ENCODE results near the gene WDFY3.

DNA sequence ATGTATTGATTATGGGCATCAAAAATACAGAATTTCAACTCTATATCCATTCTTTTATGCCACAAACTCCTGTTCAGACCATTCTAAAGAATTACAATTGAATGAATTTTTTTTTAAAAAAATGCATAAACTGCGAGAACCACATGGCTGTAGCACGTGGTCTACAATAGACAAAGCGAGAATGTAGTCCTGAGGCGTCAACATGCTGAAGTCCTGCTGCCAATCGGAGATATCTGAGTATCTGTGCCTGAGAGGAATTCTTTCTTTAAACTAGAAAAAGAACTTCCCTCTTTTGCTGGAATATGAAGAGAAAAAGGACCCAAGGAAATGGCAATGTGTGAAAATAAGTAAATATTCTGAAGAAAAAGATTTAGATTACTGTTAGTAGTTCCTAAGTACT, 277.9 kb downstream of the WDFY3 start:
- TF ChIP-seq, protein P1, sequence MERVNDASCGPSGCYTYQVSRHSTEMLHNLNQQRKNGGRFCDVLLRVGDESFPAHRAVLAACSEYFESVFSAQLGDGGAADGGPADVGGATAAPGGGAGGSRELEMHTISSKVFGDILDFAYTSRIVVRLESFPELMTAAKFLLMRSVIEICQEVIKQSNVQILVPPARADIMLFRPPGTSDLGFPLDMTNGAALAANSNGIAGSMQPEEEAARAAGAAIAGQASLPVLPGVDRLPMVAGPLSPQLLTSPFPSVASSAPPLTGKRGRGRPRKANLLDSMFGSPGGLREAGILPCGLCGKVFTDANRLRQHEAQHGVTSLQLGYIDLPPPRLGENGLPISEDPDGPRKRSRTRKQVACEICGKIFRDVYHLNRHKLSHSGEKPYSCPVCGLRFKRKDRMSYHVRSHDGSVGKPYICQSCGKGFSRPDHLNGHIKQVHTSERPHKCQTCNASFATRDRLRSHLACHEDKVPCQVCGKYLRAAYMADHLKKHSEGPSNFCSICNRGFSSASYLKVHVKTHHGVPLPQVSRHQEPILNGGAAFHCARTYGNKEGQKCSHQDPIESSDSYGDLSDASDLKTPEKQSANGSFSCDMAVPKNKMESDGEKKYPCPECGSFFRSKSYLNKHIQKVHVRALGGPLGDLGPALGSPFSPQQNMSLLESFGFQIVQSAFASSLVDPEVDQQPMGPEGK (CRISPR knock-in tag; IDR thresholded peaks at IDR 0.05; ENCODE audit: borderline replicate concordance) = no peak
- no peak for TF ChIP-seq ZC3H10 (CRISPR knock-in tag; IDR thresholded peaks at IDR 0.05)
- TF ChIP-seq, protein P2, sequence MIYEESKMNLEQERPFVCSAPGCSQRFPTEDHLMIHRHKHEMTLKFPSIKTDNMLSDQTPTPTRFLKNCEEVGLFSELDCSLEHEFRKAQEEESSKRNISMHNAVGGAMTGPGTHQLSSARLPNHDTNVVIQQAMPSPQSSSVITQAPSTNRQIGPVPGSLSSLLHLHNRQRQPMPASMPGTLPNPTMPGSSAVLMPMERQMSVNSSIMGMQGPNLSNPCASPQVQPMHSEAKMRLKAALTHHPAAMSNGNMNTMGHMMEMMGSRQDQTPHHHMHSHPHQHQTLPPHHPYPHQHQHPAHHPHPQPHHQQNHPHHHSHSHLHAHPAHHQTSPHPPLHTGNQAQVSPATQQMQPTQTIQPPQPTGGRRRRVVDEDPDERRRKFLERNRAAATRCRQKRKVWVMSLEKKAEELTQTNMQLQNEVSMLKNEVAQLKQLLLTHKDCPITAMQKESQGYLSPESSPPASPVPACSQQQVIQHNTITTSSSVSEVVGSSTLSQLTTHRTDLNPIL (CRISPR knock-in tag; IDR thresholded peaks at IDR 0.05; ENCODE audit: low read depth) = no peak
- TF ChIP-seq ZFP30 (CRISPR knock-in tag; IDR thresholded peaks at IDR 0.05) = no peak
- no peak for TF ChIP-seq ISL1 (CRISPR knock-in tag; IDR thresholded peaks at IDR 0.05)
- no peak for TF ChIP-seq ESRRG (CRISPR knock-in tag; IDR thresholded peaks at IDR 0.05)
- TF ChIP-seq TCF4 (CRISPR knock-in tag; IDR thresholded peaks at IDR 0.05; ENCODE audit: borderline replicate concordance) = no peak
- TF ChIP-seq, protein P3, sequence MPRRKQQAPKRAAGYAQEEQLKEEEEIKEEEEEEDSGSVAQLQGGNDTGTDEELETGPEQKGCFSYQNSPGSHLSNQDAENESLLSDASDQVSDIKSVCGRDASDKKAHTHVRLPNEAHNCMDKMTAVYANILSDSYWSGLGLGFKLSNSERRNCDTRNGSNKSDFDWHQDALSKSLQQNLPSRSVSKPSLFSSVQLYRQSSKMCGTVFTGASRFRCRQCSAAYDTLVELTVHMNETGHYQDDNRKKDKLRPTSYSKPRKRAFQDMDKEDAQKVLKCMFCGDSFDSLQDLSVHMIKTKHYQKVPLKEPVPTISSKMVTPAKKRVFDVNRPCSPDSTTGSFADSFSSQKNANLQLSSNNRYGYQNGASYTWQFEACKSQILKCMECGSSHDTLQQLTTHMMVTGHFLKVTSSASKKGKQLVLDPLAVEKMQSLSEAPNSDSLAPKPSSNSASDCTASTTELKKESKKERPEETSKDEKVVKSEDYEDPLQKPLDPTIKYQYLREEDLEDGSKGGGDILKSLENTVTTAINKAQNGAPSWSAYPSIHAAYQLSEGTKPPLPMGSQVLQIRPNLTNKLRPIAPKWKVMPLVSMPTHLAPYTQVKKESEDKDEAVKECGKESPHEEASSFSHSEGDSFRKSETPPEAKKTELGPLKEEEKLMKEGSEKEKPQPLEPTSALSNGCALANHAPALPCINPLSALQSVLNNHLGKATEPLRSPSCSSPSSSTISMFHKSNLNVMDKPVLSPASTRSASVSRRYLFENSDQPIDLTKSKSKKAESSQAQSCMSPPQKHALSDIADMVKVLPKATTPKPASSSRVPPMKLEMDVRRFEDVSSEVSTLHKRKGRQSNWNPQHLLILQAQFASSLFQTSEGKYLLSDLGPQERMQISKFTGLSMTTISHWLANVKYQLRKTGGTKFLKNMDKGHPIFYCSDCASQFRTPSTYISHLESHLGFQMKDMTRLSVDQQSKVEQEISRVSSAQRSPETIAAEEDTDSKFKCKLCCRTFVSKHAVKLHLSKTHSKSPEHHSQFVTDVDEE (CRISPR knock-in tag; IDR thresholded peaks at IDR 0.05) = no peak
- TF ChIP-seq, protein P4, sequence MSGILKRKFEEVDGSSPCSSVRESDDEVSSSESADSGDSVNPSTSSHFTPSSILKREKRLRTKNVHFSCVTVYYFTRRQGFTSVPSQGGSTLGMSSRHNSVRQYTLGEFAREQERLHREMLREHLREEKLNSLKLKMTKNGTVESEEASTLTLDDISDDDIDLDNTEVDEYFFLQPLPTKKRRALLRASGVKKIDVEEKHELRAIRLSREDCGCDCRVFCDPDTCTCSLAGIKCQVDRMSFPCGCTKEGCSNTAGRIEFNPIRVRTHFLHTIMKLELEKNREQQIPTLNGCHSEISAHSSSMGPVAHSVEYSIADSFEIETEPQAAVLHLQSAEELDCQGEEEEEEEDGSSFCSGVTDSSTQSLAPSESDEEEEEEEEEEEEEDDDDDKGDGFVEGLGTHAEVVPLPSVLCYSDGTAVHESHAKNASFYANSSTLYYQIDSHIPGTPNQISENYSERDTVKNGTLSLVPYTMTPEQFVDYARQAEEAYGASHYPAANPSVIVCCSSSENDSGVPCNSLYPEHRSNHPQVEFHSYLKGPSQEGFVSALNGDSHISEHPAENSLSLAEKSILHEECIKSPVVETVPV (CRISPR knock-in tag; IDR thresholded peaks at IDR 0.05) = no peak
- TF ChIP-seq RARB (CRISPR knock-in tag; IDR thresholded peaks at IDR 0.05) = no peak
- no peak for TF ChIP-seq ARNTL (CRISPR knock-in tag; IDR thresholded peaks at IDR 0.05; ENCODE audit: borderline replicate concordance, low read depth)
- TF ChIP-seq CSDC2 (CRISPR knock-in tag; IDR thresholded peaks at IDR 0.05) = no peak
- TF ChIP-seq PPARA (CRISPR knock-in tag; IDR thresholded peaks at IDR 0.05; ENCODE audit: borderline replicate concordance) = no peak

Data from SK-N-SH treated with all-trans-retinoic acid at 6 μM for 48 hours (cell line).